OCI-LY7 (cell line): ENCODE data around the gene SPIRE2.

Experiments used
- CTCF ChIP-seq: fragments of 200-600 bp; sonication (generic); conservative IDR thresholded peaks from 2 replicates; pipeline ENCODE4 v1.5.1; 2014; ENCODE audit warnings: mild to moderate bottlenecking, antibody characterized with exemption, low read length, moderate library complexity, mixed read lengths
- EZH2phosphoT487 ChIP-seq: fragments of 200-600 bp; sonication (generic); IDR thresholded peaks from 2 replicates; pipeline ENCODE4 v1.6.1; 2018; ENCODE audit warnings: low read depth, borderline replicate concordance, mild to moderate bottlenecking, mixed run types, antibody characterized with exemption, low read length, moderate library complexity, mixed read lengths

GRCh38 chr16:89796104-89796503, 32.2 kb upstream of the SPIRE2 start:
- TF ChIP-seq CTCF: no peak
- no peak for TF ChIP-seq EZH2phosphoT487
